ENCODE data around the gene CLCA4.

CLCA4 gene

DNA sequence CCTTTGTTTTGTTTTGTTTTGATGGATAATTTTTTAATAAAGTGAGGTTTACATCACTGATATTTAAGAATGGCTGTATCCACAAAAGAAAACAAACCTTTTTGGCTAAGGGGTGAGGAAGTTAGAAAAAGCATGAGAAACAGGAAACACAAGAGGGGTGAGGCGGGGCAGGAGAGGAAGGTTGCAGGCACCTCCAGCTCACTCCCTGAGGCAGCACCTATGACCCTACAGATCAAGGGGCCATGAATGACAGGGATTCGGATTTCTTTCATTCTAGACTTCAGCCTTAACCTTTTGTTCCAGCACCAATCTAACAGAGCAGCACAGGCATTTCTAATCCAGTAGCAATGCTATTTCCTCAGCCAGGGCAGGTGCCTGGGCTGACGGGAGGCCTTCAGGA, 4.4 kb downstream of the CLCA4 start:
- TF ChIP-seq ZC3H10 (CRISPR knock-in tag; IDR thresholded peaks at IDR 0.05) (no peak), ZNF565 (CRISPR knock-in tag; conservative IDR thresholded peaks at IDR 0.05; ENCODE audit: low read depth) (no peak), POU6F1 (CRISPR knock-in tag; IDR thresholded peaks at IDR 0.05; ENCODE audit: borderline replicate concordance, low read depth) (no peak), ISL1 (CRISPR knock-in tag; IDR thresholded peaks at IDR 0.05) (no peak), CSRNP3 (CRISPR knock-in tag; IDR thresholded peaks at IDR 0.05) (no peak), OSR1 (CRISPR knock-in tag; IDR thresholded peaks at IDR 0.05) (no peak)
- ATAC-seq, result no peak

- no peak for ATAC-seq
- TF ChIP-seq TSHZ2 (CRISPR knock-in tag; IDR thresholded peaks at IDR 0.05), result no peak
- TF ChIP-seq ZFP3 (CRISPR knock-in tag; IDR thresholded peaks at IDR 0.05), result no peak
- TF ChIP-seq, protein P1, sequence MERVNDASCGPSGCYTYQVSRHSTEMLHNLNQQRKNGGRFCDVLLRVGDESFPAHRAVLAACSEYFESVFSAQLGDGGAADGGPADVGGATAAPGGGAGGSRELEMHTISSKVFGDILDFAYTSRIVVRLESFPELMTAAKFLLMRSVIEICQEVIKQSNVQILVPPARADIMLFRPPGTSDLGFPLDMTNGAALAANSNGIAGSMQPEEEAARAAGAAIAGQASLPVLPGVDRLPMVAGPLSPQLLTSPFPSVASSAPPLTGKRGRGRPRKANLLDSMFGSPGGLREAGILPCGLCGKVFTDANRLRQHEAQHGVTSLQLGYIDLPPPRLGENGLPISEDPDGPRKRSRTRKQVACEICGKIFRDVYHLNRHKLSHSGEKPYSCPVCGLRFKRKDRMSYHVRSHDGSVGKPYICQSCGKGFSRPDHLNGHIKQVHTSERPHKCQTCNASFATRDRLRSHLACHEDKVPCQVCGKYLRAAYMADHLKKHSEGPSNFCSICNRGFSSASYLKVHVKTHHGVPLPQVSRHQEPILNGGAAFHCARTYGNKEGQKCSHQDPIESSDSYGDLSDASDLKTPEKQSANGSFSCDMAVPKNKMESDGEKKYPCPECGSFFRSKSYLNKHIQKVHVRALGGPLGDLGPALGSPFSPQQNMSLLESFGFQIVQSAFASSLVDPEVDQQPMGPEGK (CRISPR knock-in tag; IDR thresholded peaks at IDR 0.05; ENCODE audit: borderline replicate concordance), result no peak
- no peak for TF ChIP-seq ESRRG (CRISPR knock-in tag; IDR thresholded peaks at IDR 0.05)
- TF ChIP-seq PPARA (CRISPR knock-in tag; IDR thresholded peaks at IDR 0.05; ENCODE audit: borderline replicate concordance), result no peak
Measured at GRCh38 chr1:86552376-86552775, 5.5 kb downstream of the CLCA4 start.

DNA sequence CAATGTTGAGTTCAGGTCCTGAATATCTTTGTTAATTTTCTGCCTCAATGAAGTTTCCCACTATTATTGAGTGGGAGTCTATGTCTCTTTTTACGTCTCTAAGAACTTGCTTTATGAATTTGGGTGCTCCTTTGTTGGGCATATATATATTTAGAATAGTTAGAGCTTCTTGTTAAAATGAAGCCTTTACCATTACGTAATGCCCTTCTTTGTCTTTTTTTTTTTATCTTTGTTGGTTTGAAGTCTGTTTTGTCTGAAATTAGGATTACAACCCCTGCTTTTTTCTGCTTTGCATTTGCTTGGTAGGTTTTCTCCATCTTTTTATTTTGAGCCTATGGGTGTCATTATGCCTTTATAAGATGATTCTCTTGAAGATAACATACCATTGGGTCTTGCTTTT, 10.9 kb downstream of the CLCA4 start:
- no peak for TF ChIP-seq TSHZ2 (CRISPR knock-in tag; IDR thresholded peaks at IDR 0.05)
- TF ChIP-seq CSRNP3 (CRISPR knock-in tag; IDR thresholded peaks at IDR 0.05), result no peak
- no peak for TF ChIP-seq ZNF70 (CRISPR knock-in tag; IDR thresholded peaks at IDR 0.05)
- no peak for TF ChIP-seq CSDC2 (CRISPR knock-in tag; IDR thresholded peaks at IDR 0.05)
- TF ChIP-seq POU6F1 (CRISPR knock-in tag; IDR thresholded peaks at IDR 0.05; ENCODE audit: borderline replicate concordance, low read depth), result no peak
- TF ChIP-seq ZNF8 (CRISPR knock-in tag; IDR thresholded peaks at IDR 0.05), result no peak
- no peak for TF ChIP-seq ZC3H10 (CRISPR knock-in tag; IDR thresholded peaks at IDR 0.05)
- no peak for TF ChIP-seq ZFP30 (CRISPR knock-in tag; IDR thresholded peaks at IDR 0.05)
- TF ChIP-seq OSR1 (CRISPR knock-in tag; IDR thresholded peaks at IDR 0.05), result no peak
- TF ChIP-seq SNAI2 (CRISPR knock-in tag; IDR thresholded peaks at IDR 0.05), result no peak
- no peak for TF ChIP-seq TCF4 (CRISPR knock-in tag; IDR thresholded peaks at IDR 0.05; ENCODE audit: borderline replicate concordance)
- TF ChIP-seq CREB5 (CRISPR knock-in tag; IDR thresholded peaks at IDR 0.05; ENCODE audit: low read depth), result no peak
- TF ChIP-seq ZFP3 (CRISPR knock-in tag; IDR thresholded peaks at IDR 0.05), result no peak
- TF ChIP-seq ARNTL (CRISPR knock-in tag; IDR thresholded peaks at IDR 0.05; ENCODE audit: borderline replicate concordance, low read depth), result no peak
- no peak for TF ChIP-seq PPARA (CRISPR knock-in tag; IDR thresholded peaks at IDR 0.05; ENCODE audit: borderline replicate concordance)
- TF ChIP-seq TOX (CRISPR knock-in tag; IDR thresholded peaks at IDR 0.05; ENCODE audit: borderline replicate concordance), result no peak
- no peak for TF ChIP-seq GLIS3 (CRISPR knock-in tag; IDR thresholded peaks at IDR 0.05)
- no peak for ATAC-seq

All from SK-N-SH treated with all-trans-retinoic acid at 6 μM for 48 hours (cell line).